Subcutaneous adipose tissue (tissue), 4 donors: ENCODE data around the gene PDLIM7. TPM values are rescaled to one million over a fixed set of nuclear protein-coding genes. Genes with fewer than 3 reads are reported as not detected.

ENCODE experiments used
- CTCF ChIP-seq: fragments of 450-650 bp; IDR thresholded peaks from one replicate; pipeline ENCODE4 v1.5.1; 2016; ENCODE audit warnings: low read depth, mild to moderate bottlenecking, control low read depth, antibody characterized with exemption, moderate library complexity
- total RNA-seq, 4 donors: library from RNA; depleted of rRNA; stranded (reverse); fragments of >200 nt; gene quantifications; one replicate each; pipeline ENCODE4 v1.1.0, GENCODE V29; 2016

Gene PDLIM7
- total RNA-seq, 4 donors from 2014 or later: 11.2 to 43.1 (median 16.6) TPM

- TF ChIP-seq CTCF: no peak
These were observed 28.4 kb downstream of the PDLIM7 start for GRCh38 chr5:177468685-177469628.

DNA sequence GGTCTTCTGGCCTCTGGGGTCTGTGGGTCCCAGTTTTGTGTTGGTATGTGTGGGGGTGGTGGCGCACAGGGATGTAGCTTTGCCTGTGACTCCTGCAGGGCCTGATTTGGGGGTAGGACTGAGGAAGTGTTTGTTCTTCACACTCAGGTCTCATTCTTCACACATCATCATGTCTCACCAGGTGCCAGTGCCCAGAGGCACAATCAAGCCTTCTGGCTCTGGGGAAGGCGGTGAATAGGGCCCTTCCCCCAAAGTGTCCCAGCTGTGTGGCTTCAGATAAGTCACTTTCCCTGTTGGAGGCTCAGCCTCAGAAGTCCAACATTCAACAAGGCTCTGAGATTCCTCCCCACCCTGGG is 29.1 kb downstream of the PDLIM7 start:
- no peak for TF ChIP-seq CTCF

- no peak for TF ChIP-seq CTCF
These were observed 30.0 kb downstream of the PDLIM7 start for GRCh38 chr5:177467436-177467835.

DNA sequence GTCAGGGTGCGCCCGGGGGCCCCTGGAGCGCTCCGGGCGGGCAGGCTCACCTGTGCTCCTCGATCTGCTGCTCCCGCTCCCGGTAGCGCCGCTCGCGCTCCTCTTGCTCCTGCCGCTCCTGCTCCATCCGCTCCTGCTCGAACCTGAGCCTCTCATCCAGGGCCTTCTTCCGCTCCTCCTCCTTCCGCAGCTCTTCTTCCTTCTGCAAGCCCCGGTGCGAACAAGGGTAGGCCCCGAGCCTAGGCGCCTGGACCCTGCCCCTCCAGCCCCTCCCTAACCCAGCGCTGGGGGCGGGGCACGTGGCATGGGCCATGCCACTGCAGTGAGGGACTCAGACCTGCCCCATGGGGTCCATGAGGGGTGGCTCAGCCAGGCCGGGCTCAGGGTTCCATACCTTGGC is 30.5 kb downstream of the PDLIM7 start:
- no peak for TF ChIP-seq CTCF

GRCh38 chr5:177465044-177465443 is 32.4 kb downstream of the PDLIM7 start:
- TF ChIP-seq CTCF: no peak

- no peak for TF ChIP-seq CTCF
These were observed 35.3 kb downstream of the PDLIM7 start for GRCh38 chr5:177462021-177462670.
